Measurements from ENCODE around the gene NEGR1. TPM values are rescaled to one million over a fixed set of nuclear protein-coding genes. Genes with fewer than 3 reads are reported as not detected.

The NEGR1 gene
- total and polyA plus RNA-seq, 9 of the 15 experiments (the other 6 are each of a cell fraction or from before 2014, with no cell fraction given), result not detected

- no peaks in the 10 kb centered on the region for H3K79me2 ChIP-seq (ENCODE audit: control insufficient read depth, insufficient read depth, low read length)
- H3K9ac ChIP-seq (ENCODE audit: insufficient read depth in 1 of 2, low read depth in 2 of 2, low read length in 2 of 2), result no peak overlapping the region
- no TSS peak for BruUV-seq (replicated peaks)
- H3K4me2 ChIP-seq (ENCODE audit: insufficient read depth, low read length), result no peak overlapping the region
- H3K4me3 ChIP-seq, result no peak overlapping the region
- in situ Hi-C loops (cut with MboI) (no loop called here), intact Hi-C loops (cut with micrococcal nuclease) (no loop called here)
- no peaks in the 10 kb centered on the region for H3K27me3 ChIP-seq (ENCODE audit: control insufficient read depth in 2 of 2, insufficient read depth in 2 of 2, low read length in 2 of 2)
- ChIA-PET POLR2A (no interaction called here), CTCF (ENCODE audit: low intra/inter-chr PET ratio) (no interaction called here)
- H3K9me3 ChIP-seq (replicated peaks; ENCODE audit: control insufficient read depth, insufficient read depth, low read depth, low read length), result no peaks in the 10 kb centered on the region
- no peak for ATAC-seq
- FAIRE-seq, result no peak
- no peak for DNase-seq (ENCODE audit: extremely low read depth in 1 of 4, low spot score in 3 of 4)
- no peak overlapping the region for H3K27ac ChIP-seq (ENCODE audit: extremely low read depth, low read depth, low read length)
- H4K20me1 ChIP-seq (replicated peaks; ENCODE audit: control insufficient read depth, insufficient read depth, low read length), result no peaks in the 10 kb centered on the region
- H2AFZ ChIP-seq (ENCODE audit: low read depth, low read length), result no peak overlapping the region
- H3K36me3 ChIP-seq (ENCODE audit: control insufficient read depth, insufficient read depth, low read length), result no peaks in the 10 kb centered on the region
- whole genome bisulfite sequencing (ENCODE audit: insufficient coverage, low coverage, missing lambda C conversion rate), result 0% methylated on average over 1 of the region's 1 CpG
- H3K4me1 ChIP-seq (replicated peaks in 1 of 2; ENCODE audit: control insufficient read depth in 2 of 2, insufficient read depth in 2 of 2, low read length in 2 of 2), result no peaks in the 10 kb centered on the region
- H3K9me1 ChIP-seq (ENCODE audit: control insufficient read depth, insufficient read depth, low read length), result no peaks in the 10 kb centered on the region
- TF ChIP-seq FOXK2 (conservative IDR thresholded peaks at IDR 0.05 in 1 of 2, IDR thresholded peaks at IDR 0.05 in 1 of 2; ENCODE audit: low read depth in 2 of 2), result no peak
- no peak for TF ChIP-seq ZKSCAN1 (IDR thresholded peaks at IDR 0.05; ENCODE audit: low read depth, low read length)
- no peak for TF ChIP-seq HDAC3 (IDR thresholded peaks at IDR 0.05; ENCODE audit: borderline replicate concordance, partially characterized antibody)
- TF ChIP-seq GABPB1 (CRISPR knock-in tag; IDR thresholded peaks at IDR 0.05), result no peak
- TF ChIP-seq, protein P1, sequence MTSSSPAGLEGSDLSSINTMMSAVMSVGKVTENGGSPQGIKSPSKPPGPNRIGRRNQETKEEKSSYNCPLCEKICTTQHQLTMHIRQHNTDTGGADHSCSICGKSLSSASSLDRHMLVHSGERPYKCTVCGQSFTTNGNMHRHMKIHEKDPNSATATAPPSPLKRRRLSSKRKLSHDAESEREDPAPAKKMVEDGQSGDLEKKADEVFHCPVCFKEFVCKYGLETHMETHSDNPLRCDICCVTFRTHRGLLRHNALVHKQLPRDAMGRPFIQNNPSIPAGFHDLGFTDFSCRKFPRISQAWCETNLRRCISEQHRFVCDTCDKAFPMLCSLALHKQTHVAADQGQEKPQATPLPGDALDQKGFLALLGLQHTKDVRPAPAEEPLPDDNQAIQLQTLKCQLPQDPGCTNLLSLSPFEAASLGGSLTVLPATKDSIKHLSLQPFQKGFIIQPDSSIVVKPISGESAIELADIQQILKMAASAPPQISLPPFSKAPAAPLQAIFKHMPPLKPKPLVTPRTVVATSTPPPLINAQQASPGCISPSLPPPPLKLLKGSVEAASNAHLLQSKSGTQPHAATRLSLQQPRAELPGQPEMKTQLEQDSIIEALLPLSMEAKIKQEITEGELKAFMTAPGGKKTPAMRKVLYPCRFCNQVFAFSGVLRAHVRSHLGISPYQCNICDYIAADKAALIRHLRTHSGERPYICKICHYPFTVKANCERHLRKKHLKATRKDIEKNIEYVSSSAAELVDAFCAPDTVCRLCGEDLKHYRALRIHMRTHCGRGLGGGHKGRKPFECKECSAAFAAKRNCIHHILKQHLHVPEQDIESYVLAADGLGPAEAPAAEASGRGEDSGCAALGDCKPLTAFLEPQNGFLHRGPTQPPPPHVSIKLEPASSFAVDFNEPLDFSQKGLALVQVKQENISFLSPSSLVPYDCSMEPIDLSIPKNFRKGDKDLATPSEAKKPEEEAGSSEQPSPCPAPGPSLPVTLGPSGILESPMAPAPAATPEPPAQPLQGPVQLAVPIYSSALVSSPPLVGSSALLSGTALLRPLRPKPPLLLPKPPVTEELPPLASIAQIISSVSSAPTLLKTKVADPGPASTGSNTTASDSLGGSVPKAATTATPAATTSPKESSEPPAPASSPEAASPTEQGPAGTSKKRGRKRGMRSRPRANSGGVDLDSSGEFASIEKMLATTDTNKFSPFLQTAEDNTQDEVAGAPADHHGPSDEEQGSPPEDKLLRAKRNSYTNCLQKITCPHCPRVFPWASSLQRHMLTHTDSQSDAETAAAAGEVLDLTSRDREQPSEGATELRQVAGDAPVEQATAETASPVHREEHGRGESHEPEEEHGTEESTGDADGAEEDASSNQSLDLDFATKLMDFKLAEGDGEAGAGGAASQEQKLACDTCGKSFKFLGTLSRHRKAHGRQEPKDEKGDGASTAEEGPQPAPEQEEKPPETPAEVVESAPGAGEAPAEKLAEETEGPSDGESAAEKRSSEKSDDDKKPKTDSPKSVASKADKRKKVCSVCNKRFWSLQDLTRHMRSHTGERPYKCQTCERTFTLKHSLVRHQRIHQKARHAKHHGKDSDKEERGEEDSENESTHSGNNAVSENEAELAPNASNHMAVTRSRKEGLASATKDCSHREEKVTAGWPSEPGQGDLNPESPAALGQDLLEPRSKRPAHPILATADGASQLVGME (CRISPR knock-in tag; IDR thresholded peaks at IDR 0.05), result no peak
- TF ChIP-seq ZBTB11 (CRISPR knock-in tag; IDR thresholded peaks at IDR 0.05), result no peak
- no peak for TF ChIP-seq POLR2H (tag; IDR thresholded peaks at IDR 0.05; ENCODE audit: low read depth)
- no peak for TF ChIP-seq ATF4 (CRISPR knock-in tag; IDR thresholded peaks at IDR 0.05)
- no peak for TF ChIP-seq ZFPM2 (CRISPR knock-in tag; IDR thresholded peaks at IDR 0.05)
- no peak for TF ChIP-seq ZNF717 (CRISPR knock-in tag; IDR thresholded peaks at IDR 0.05)
- TF ChIP-seq TFE3 (CRISPR knock-in tag; IDR thresholded peaks at IDR 0.05), result no peak
Observed at GRCh38 chr1:71562298-71562697, 720.0 kb downstream of the NEGR1 start.
